Measurements from ENCODE around the gene GFOD1.
A peak's percentile ranks its signal among the peaks of the same experiment; 100 is the strongest.
"Not testable (repeated sequence)": the region's sequence is repeated elsewhere in the genome, so short reads cannot be mapped to it uniquely, and the experiment has no call there.

The GFOD1 gene

GRCh38 chr6:13511913-13512717 is 24.7 kb upstream of the GFOD1 start:
- FAIRE-seq, result no peak

- not testable (repeated sequence) for FAIRE-seq
Observed at GRCh38 chr6:13511141-13511571, 23.8 kb upstream of the GFOD1 start.

GRCh38 chr6:13510433-13510832 is 23.0 kb upstream of the GFOD1 start:
- not testable (repeated sequence) for FAIRE-seq

GRCh38 chr6:13508711-13509705 is 21.6 kb upstream of the GFOD1 start:
- FAIRE-seq, result peak; percentile 60

- FAIRE-seq, result no peak
Observed at GRCh38 chr6:13507306-13507860, 20.0 kb upstream of the GFOD1 start.

GRCh38 chr6:13505345-13505734 is 17.9 kb upstream of the GFOD1 start:
- no peak for FAIRE-seq

GRCh38 chr6:13504611-13505344 is 17.4 kb upstream of the GFOD1 start:
- no peak for FAIRE-seq

- FAIRE-seq, result no peak
Observed at GRCh38 chr6:13500915-13501314, 13.5 kb upstream of the GFOD1 start.

- FAIRE-seq, result no peak
Observed at GRCh38 chr6:13500264-13500663, 12.9 kb upstream of the GFOD1 start.

- no peak for FAIRE-seq
Observed at GRCh38 chr6:13496513-13497190, 9.3 kb upstream of the GFOD1 start.

GRCh38 chr6:13495818-13496217 is 8.4 kb upstream of the GFOD1 start:
- no peak for FAIRE-seq

GRCh38 chr6:13495112-13495776 is 7.8 kb upstream of the GFOD1 start:
- no peak for FAIRE-seq

- FAIRE-seq, result no peak
Observed at GRCh38 chr6:13494137-13494536, 6.7 kb upstream of the GFOD1 start.

GRCh38 chr6:13493147-13493546 is 5.7 kb upstream of the GFOD1 start:
- no peak for FAIRE-seq

GRCh38 chr6:13492357-13492756 is 5.0 kb upstream of the GFOD1 start:
- FAIRE-seq, result no peak

- FAIRE-seq, result no peak
Observed at GRCh38 chr6:13491538-13491937, 4.1 kb upstream of the GFOD1 start.

GRCh38 chr6:13490402-13490801 is 3.0 kb upstream of the GFOD1 start:
- no peak for FAIRE-seq

GRCh38 chr6:13488896-13489237 is 1.5 kb upstream of the GFOD1 start:
- no peak for FAIRE-seq

- FAIRE-seq, result no peak
Observed at GRCh38 chr6:13488015-13488895, 855 bp upstream of the GFOD1 start.

GRCh38 chr6:13486679-13487121 is 700 bp downstream of the GFOD1 start:
- no peak for FAIRE-seq

All from endometrium (tissue), 2 donors.